GM21825 (cell line): Measurements from ENCODE around the gene RCCD1.

Experiments used
- ATAC-seq: cut with Tn5 transposase; IDR thresholded peaks from one replicate; pipeline ENCODE4 v1.9.1; 2021; ENCODE audit warnings: mild to moderate bottlenecking, moderate library complexity; ENCODE audit not compliant: unreplicated experiment

Gene RCCD1

GRCh38 chr15:90941038-90941437, 13.6 kb upstream of the RCCD1 start:
- no peak for ATAC-seq

GRCh38 chr15:90942354-90943120, 12.1 kb upstream of the RCCD1 start:
- ATAC-seq = no peak

- ATAC-seq = no peak
These were observed 9.6 kb upstream of the RCCD1 start for GRCh38 chr15:90945091-90945490.

- ATAC-seq = no peak
These were observed 8.1 kb upstream of the RCCD1 start for GRCh38 chr15:90946538-90946937.

GRCh38 chr15:90946941-90947576, 7.6 kb upstream of the RCCD1 start:
- ATAC-seq = no peak

- ATAC-seq = no peak
These were observed 6.9 kb upstream of the RCCD1 start for GRCh38 chr15:90947577-90948357.

- no peak for ATAC-seq
These were observed 6.2 kb upstream of the RCCD1 start for GRCh38 chr15:90948506-90948905.

- no peak for ATAC-seq
These were observed 4.6 kb upstream of the RCCD1 start for GRCh38 chr15:90949979-90950675.

- no peak for ATAC-seq
These were observed 4.0 kb upstream of the RCCD1 start for GRCh38 chr15:90950676-90951075.

- no peak for ATAC-seq
These were observed 1.6 kb upstream of the RCCD1 start for GRCh38 chr15:90952901-90953677.

- no peak for ATAC-seq
These were observed 555 bp upstream of the RCCD1 start for GRCh38 chr15:90953947-90954711.

- ATAC-seq = no peak
These were observed 1.1 kb downstream of the RCCD1 start for GRCh38 chr15:90955624-90956273.

GRCh38 chr15:90956274-90957030, 1.8 kb downstream of the RCCD1 start:
- ATAC-seq = peak; percentile 26

GRCh38 chr15:90957031-90957790, 2.5 kb downstream of the RCCD1 start:
- ATAC-seq = no peak

GRCh38 chr15:90957791-90958190, 3.1 kb downstream of the RCCD1 start:
- ATAC-seq = no peak

GRCh38 chr15:90959028-90959595, 4.4 kb downstream of the RCCD1 start:
- ATAC-seq = no peak

- ATAC-seq = no peak
These were observed 5.2 kb downstream of the RCCD1 start for GRCh38 chr15:90959894-90960293.
